Testis (tissue), 2 donors: ENCODE measurements around the gene NCKAP5.

Source experiments
- CTCF ChIP-seq, 3 experiments: fragments of 450-650 bp in 2 of 3; fragments of 200-600 bp in 1 of 3; sonication (generic) in 1 of 3; IDR thresholded peaks; one replicate each; pipeline ENCODE4 v1.5.1; 2016 to 2019; ENCODE audit warnings: antibody characterized with exemption in 3 of 3, mild to moderate bottlenecking in 2 of 3, moderate library complexity in 1 of 3
- POLR2A ChIP-seq: fragments of 450-650 bp; IDR thresholded peaks from one replicate; pipeline ENCODE4 v1.6.1; 2017; ENCODE audit warnings: antibody characterized with exemption, mild to moderate bottlenecking, moderate library complexity

DNA sequence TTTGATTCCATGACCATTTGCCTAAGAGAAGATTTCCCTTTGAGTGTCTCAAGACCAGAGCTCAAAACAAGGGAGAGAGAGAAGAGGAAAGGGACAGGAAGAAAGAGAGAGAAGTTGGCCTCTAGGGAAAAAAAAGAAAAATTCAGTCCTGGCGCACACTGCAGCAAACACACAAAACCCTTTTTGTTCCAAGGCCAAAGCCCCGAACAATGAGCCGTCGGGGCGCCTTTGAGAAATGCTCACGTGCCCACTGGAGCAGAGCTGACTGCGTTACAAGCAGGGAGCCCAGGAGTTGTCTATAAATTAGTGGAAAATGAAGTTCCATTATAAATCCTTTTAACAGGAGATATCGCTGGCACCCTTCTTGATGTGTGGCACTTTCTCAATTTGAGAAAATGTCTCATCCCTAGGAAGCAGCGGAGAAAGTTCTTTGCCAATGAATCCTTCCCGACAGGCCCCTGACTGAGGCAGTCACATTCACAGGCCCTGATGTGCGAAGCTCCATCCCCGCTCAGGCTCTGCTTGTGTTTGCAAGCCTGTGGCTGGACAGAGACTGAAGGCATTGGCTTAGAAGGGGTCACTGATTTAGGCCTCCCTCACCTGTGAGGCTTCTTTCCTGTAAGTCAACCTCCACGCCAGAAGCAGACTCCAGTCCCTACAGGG, 32.1 kb upstream of the NCKAP5 start:
- TF ChIP-seq CTCF (IDR thresholded peaks at IDR 0.05), result no peak
- no peak for TF ChIP-seq POLR2A
